ENCODE results near the gene HS3ST4. TPM values are rescaled to one million over a fixed set of nuclear protein-coding genes. Genes with fewer than 3 reads are reported as not detected.
A peak's percentile ranks its signal among the peaks of the same experiment; 100 is the strongest.

Gene HS3ST4
- total RNA-seq, 1 donor: not detected

DNA sequence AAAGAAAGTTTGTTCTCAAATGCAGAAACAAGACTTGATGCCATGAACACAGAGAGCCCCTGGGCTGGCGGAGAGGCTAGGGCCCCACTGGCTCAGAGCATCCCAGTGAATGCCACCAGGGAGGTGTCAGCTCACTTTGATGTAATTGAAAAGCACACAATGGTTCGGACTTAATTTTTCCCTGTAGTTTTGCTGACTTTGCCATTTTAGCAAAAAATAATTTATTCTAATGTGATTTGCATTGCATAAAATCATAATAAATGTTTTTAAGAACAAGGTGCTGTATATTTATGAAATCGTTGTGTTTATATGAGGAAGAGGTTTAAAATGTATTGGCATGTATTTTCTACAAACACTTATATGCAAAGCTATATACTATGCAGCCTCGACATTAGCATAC lies 140.5 kb downstream of the HS3ST4 start:
- Histone ChIP-seq H3K27me3 (ENCODE audit: insufficient read depth, low read length) (no peaks in the 10 kb centered on the region), H3K79me2 (ENCODE audit: insufficient read depth, low read length) (no peaks in the 10 kb centered on the region), H3K4me2 (ENCODE audit: insufficient read depth, low read length) (no peak overlapping the region), H2AFZ (ENCODE audit: low read length) (no peak overlapping the region), H3K4me3 (ENCODE audit: insufficient read depth, low read length) (no peak overlapping the region), H3K27ac (ENCODE audit: low read depth, low read length) (no peak overlapping the region), H3K9me3 (ENCODE audit: low read depth, low read length) (no peaks in the 10 kb centered on the region), H4K20me1 (ENCODE audit: insufficient read depth, low read length) (no peaks in the 10 kb centered on the region), H3K36me3 (ENCODE audit: insufficient read depth, low read length) (no peaks in the 10 kb centered on the region), H3K4me1 (ENCODE audit: insufficient read depth, low read length) (no peaks in the 10 kb centered on the region)
- TF ChIP-seq, protein P1, sequence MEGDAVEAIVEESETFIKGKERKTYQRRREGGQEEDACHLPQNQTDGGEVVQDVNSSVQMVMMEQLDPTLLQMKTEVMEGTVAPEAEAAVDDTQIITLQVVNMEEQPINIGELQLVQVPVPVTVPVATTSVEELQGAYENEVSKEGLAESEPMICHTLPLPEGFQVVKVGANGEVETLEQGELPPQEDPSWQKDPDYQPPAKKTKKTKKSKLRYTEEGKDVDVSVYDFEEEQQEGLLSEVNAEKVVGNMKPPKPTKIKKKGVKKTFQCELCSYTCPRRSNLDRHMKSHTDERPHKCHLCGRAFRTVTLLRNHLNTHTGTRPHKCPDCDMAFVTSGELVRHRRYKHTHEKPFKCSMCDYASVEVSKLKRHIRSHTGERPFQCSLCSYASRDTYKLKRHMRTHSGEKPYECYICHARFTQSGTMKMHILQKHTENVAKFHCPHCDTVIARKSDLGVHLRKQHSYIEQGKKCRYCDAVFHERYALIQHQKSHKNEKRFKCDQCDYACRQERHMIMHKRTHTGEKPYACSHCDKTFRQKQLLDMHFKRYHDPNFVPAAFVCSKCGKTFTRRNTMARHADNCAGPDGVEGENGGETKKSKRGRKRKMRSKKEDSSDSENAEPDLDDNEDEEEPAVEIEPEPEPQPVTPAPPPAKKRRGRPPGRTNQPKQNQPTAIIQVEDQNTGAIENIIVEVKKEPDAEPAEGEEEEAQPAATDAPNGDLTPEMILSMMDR (IDR thresholded peaks at IDR 0.05; ENCODE audit: extremely low read depth, low read depth, low read length): no peak
- DNase-seq (ENCODE audit: insufficient read length, low spot score, missing footprints): no peak

DNA sequence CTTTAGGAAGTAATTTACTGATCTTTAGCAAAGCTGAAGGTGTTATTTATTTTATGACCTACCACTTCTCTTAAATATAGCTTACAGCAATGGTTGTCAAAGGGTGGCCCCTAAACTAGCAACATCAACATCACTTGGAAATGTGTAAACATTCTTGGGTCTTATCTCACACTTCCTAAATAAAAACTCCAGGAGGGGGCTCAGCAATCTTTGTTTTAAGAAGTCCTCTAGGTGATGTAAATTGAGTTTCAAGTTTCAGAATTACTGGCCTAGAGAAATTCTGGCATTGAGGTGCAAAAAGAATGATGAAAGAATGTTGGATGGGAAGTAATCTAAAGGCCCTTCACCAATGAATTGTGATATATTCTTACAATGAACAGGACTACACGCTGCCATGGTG lies 142.3 kb downstream of the HS3ST4 start:
- Histone ChIP-seq H2AFZ (ENCODE audit: low read length) (no peak overlapping the region), H3K4me3 (ENCODE audit: insufficient read depth, low read length) (no peak overlapping the region), H3K4me2 (ENCODE audit: insufficient read depth, low read length) (no peak overlapping the region), H3K27ac (ENCODE audit: low read depth, low read length) (no peak overlapping the region), H3K9me3 (ENCODE audit: low read depth, low read length) (no peaks in the 10 kb centered on the region), H3K36me3 (ENCODE audit: insufficient read depth, low read length) (no peaks in the 10 kb centered on the region), H3K4me1 (ENCODE audit: insufficient read depth, low read length) (no peaks in the 10 kb centered on the region), H3K27me3 (ENCODE audit: insufficient read depth, low read length) (no peaks in the 10 kb centered on the region), H3K79me2 (ENCODE audit: insufficient read depth, low read length) (no peaks in the 10 kb centered on the region), H4K20me1 (ENCODE audit: insufficient read depth, low read length) (no peaks in the 10 kb centered on the region)
- TF ChIP-seq, protein P1 (IDR thresholded peaks at IDR 0.05; ENCODE audit: extremely low read depth, low read depth, low read length): no peak
- DNase-seq (ENCODE audit: insufficient read length, low spot score, missing footprints): peak; percentile 10

DNA sequence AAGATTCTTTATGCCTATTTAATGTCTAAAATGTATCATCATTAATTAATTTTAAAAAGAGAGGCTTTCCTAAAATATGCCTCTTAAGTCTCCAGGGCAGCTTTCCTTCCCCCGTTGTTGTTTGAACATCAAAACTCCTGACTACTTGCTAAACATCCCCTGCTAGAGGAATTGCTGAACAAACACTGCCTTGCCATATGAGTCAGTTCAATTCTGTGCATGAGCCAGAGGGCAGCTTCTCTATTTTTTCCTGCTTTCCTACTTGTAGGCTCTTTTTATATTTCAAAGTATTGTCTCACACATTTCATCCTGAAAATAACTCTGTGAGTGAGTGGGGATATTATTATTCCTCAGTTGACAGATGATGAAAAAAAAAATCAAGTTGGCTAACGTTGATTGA lies 143.4 kb downstream of the HS3ST4 start:
- no peaks in the 10 kb centered on the region for H3K4me1 ChIP-seq (ENCODE audit: insufficient read depth, low read length)
- no peaks in the 10 kb centered on the region for H3K9me3 ChIP-seq (ENCODE audit: low read depth, low read length)
- no peaks in the 10 kb centered on the region for H4K20me1 ChIP-seq (ENCODE audit: insufficient read depth, low read length)
- H3K79me2 ChIP-seq (ENCODE audit: insufficient read depth, low read length): no peaks in the 10 kb centered on the region
- no peak overlapping the region for H2AFZ ChIP-seq (ENCODE audit: low read length)
- no peak for DNase-seq (ENCODE audit: insufficient read length, low spot score, missing footprints)
- no peak overlapping the region for H3K4me2 ChIP-seq (ENCODE audit: insufficient read depth, low read length)
- no peaks in the 10 kb centered on the region for H3K36me3 ChIP-seq (ENCODE audit: insufficient read depth, low read length)
- H3K27ac ChIP-seq (ENCODE audit: low read depth, low read length): no peak overlapping the region
- TF ChIP-seq, protein P1 (IDR thresholded peaks at IDR 0.05; ENCODE audit: extremely low read depth, low read depth, low read length): no peak
- no peaks in the 10 kb centered on the region for H3K27me3 ChIP-seq (ENCODE audit: insufficient read depth, low read length)
- no peak overlapping the region for H3K4me3 ChIP-seq (ENCODE audit: insufficient read depth, low read length)

DNA sequence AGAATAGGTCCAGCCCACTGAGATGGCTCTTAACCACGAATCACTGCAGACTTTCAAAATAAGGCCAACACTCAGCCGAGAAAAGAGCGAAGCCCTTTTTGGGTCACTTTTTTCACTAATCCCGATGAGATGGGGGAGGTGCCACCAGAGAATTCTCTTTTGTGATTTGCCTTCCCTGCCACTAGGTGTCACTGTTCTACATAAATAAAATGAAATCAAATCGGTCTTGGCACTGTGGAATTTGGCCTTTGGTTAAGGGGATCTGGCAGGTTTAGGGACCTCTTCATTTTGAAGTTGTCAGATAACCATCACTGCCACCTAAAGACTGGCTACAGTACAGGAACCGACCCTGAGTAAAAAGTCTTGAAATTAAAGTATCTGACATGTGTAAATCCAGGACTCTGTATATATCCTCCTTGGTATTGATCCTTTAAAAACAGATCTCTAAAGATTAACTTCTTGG lies 147.0 kb downstream of the HS3ST4 start:
- Histone ChIP-seq H2AFZ (ENCODE audit: low read length) (no peak overlapping the region), H3K27me3 (ENCODE audit: insufficient read depth, low read length) (no peaks in the 10 kb centered on the region), H3K36me3 (ENCODE audit: insufficient read depth, low read length) (no peaks in the 10 kb centered on the region), H3K4me1 (ENCODE audit: insufficient read depth, low read length) (no peaks in the 10 kb centered on the region), H3K4me2 (ENCODE audit: insufficient read depth, low read length) (peak overlapping the region; percentile 33), H3K27ac (ENCODE audit: low read depth, low read length) (no peak overlapping the region), H3K9me3 (ENCODE audit: low read depth, low read length) (no peaks in the 10 kb centered on the region), H3K4me3 (ENCODE audit: insufficient read depth, low read length) (no peak overlapping the region), H3K79me2 (ENCODE audit: insufficient read depth, low read length) (no peaks in the 10 kb centered on the region), H4K20me1 (ENCODE audit: insufficient read depth, low read length) (no peaks in the 10 kb centered on the region)
- DNase-seq (ENCODE audit: insufficient read length, low spot score, missing footprints): no peak
- TF ChIP-seq, protein P1 (IDR thresholded peaks at IDR 0.05; ENCODE audit: extremely low read depth, low read depth, low read length): peak; percentile 75

Measured in osteoblast (primary cell).